GM12878 (cell line): ENCODE measurements around the gene SLC25A47. TPM values are rescaled to one million over a fixed set of nuclear protein-coding genes. Genes with fewer than 3 reads are reported as not detected.

ENCODE experiments used
- ATAC-seq: fragments of 200-7000 bp; cut with Tn5 transposase; 3 replicates; pipeline ENCODE4 v1.9.1; 2020; ENCODE audit warnings: mild to moderate bottlenecking, moderate library complexity
- BruUV-seq: library from RNA; stranded (reverse); fragments of 400-500 nt; replicated peaks from 2 replicates; lab custom pipeline; 2021; lab: Mats Ljungman, UMichigan
- CTCF ChIA-PET: fragments of 300-600 bp; sonication (Branson Sonifier 250); formaldehyde crosslinking; extraction: SDS; loops from one replicate; lab custom pipeline; 2021; ENCODE audit warnings: inconsistent platforms; lab: Yijun Ruan, JAX
- POLR2A ChIA-PET: fragments of 350-600 bp; formaldehyde crosslinking; extraction: SDS; loops from one replicate; lab custom pipeline; 2021; ENCODE audit warnings: inconsistent platforms; lab: Charles Lee
- RAD21 ChIA-PET: fragments of 300-600 bp; sonication (Branson Sonifier 250); formaldehyde crosslinking; loops from one replicate; lab custom pipeline; 2023; ENCODE audit warnings: antibody characterized with exemption; ENCODE audit not compliant: unreplicated experiment; lab: Charles Lee
- SMC1A ChIA-PET: fragments of 300-600 bp; sonication (Branson Sonifier 250); formaldehyde crosslinking; loops from one replicate; lab custom pipeline; 2023; ENCODE audit not compliant: unreplicated experiment, uncharacterized antibody; lab: Charles Lee
- DNase-seq: peaks from one replicate; pipeline ENCODE4 v3.0.0-alpha.2; 2011; ENCODE audit warnings: low read depth, low spot score
- FAIRE-seq: peaks from 3 replicates; lab custom pipeline; 2011; peaks lifted over from hg19 to GRCh38; lab: Jason Lieb, UNC
- H2AFZ ChIP-seq: 2 replicates; pipeline ENCODE4 v1.6.0; 2011; ENCODE audit warnings: low read depth, low read length, control low read depth; ENCODE audit not compliant: control insufficient read depth
- H3K27ac ChIP-seq: 2 replicates; pipeline ENCODE4 v1.5.1; 2011; ENCODE audit warnings: control low read depth; ENCODE audit not compliant: control insufficient read depth, insufficient read depth
- H3K27me3 ChIP-seq, 2 experiments: replicated peaks in 1 of 2; 2 replicates each; pipeline versions ENCODE4 v1.6.0 to v1.6.1; 2011; ENCODE audit warnings: low read length in 1 of 2; ENCODE audit not compliant: control insufficient read depth in 2 of 2, insufficient read depth in 2 of 2
- H3K36me3 ChIP-seq, 2 experiments: 2 replicates each; pipeline ENCODE4 v1.5.1; 2011; ENCODE audit warnings: low read length in 1 of 2; ENCODE audit not compliant: control insufficient read depth in 2 of 2, insufficient read depth in 2 of 2
- H3K4me1 ChIP-seq: 2 replicates; pipeline ENCODE4 v1.6.1; 2011; ENCODE audit warnings: mild to moderate bottlenecking, low read length, moderate library complexity, mixed read lengths; ENCODE audit not compliant: control insufficient read depth, insufficient read depth
- H3K4me2 ChIP-seq: 2 replicates; pipeline ENCODE4 v1.6.0; 2011; ENCODE audit warnings: control low read depth; ENCODE audit not compliant: control insufficient read depth, insufficient read depth
- H3K4me3 ChIP-seq: fragments of 200-600 bp; sonication (generic); 2 replicates; pipeline ENCODE4 v1.5.1; 2016
- H3K79me2 ChIP-seq: 2 replicates; pipeline ENCODE4 v1.6.0; 2011; ENCODE audit warnings: low read length; ENCODE audit not compliant: control insufficient read depth, insufficient read depth
- H3K9ac ChIP-seq: 2 replicates; pipeline ENCODE4 v1.8.0; 2011; ENCODE audit warnings: low read length, control low read depth, mixed read lengths; ENCODE audit not compliant: control insufficient read depth, insufficient read depth
- H3K9me3 ChIP-seq: replicated peaks from 3 replicates; pipeline ENCODE4 v1.5.1; 2011; ENCODE audit warnings: mild to moderate bottlenecking, low read length; ENCODE audit not compliant: control insufficient read depth, insufficient read depth
- H4K20me1 ChIP-seq: 2 replicates; pipeline ENCODE4 v1.6.0; 2011; ENCODE audit not compliant: control insufficient read depth, insufficient read depth
- ATF3 ChIP-seq: IDR thresholded peaks from 2 replicates; pipeline ENCODE4 v1.6.1; 2011; ENCODE audit warnings: low read depth, mild to moderate bottlenecking, low read length, moderate library complexity, borderline replicate concordance; ENCODE audit errors: extremely low read depth
- CEBPZ ChIP-seq: fragments of 150-350 bp; IDR thresholded peaks from 2 replicates; pipeline ENCODE4 v1.6.1; 2016; ENCODE audit warnings: low read depth, low read length
- CHD1 ChIP-seq: IDR thresholded peaks from 2 replicates; pipeline ENCODE4 v1.6.1; 2012; ENCODE audit warnings: low read depth, low read length, improper control_type of control experiment
- E2F4 ChIP-seq: IDR thresholded peaks from 2 replicates; pipeline ENCODE4 v1.6.1; 2012; ENCODE audit warnings: low read depth, low read length, improper control_type of control experiment
- ELK1 ChIP-seq: IDR thresholded peaks from 2 replicates; pipeline ENCODE4 v1.6.1; 2012; ENCODE audit warnings: low read depth, low read length, improper control_type of control experiment
- IKZF1 ChIP-seq: fragments of 450-650 bp; conservative IDR thresholded peaks from 2 replicates; pipeline ENCODE4 v1.6.1; 2017; ENCODE audit warnings: antibody characterized with exemption, mild to moderate bottlenecking
- KDM1A ChIP-seq: fragments of 200-600 bp; sonication (generic); IDR thresholded peaks from 2 replicates; pipeline ENCODE4 v1.6.1; 2016; ENCODE audit warnings: borderline replicate concordance
- LARP7 ChIP-seq: fragments of 450-650 bp; IDR thresholded peaks from 2 replicates; pipeline ENCODE4 v1.6.1; 2017; ENCODE audit warnings: mild to moderate bottlenecking
- MXI1 ChIP-seq: fragments of 150-350 bp; IDR thresholded peaks from 2 replicates; pipeline ENCODE4 v1.6.1; 2011; ENCODE audit warnings: low read depth, mild to moderate bottlenecking, inconsistent platforms, low read length, improper control_type of control experiment
- MYB ChIP-seq: fragments of 150-350 bp; IDR thresholded peaks from 2 replicates; pipeline ENCODE4 v1.6.1; 2014; ENCODE audit warnings: mild to moderate bottlenecking, low read depth, low read length, borderline replicate concordance
- POLR2AphosphoS2 ChIP-seq: IDR thresholded peaks from 2 replicates; pipeline ENCODE4 v1.6.1; 2011; ENCODE audit warnings: low read depth, mild to moderate bottlenecking, low read length, improper control_type of control experiment, moderate library complexity
- SUZ12 ChIP-seq: fragments of 200-600 bp; sonication (generic); IDR thresholded peaks from one replicate; pipeline ENCODE4 v1.6.1; 2018; ENCODE audit warnings: antibody characterized with exemption, mild to moderate bottlenecking; ENCODE audit not compliant: unreplicated experiment
- ZNF687 ChIP-seq: fragments of 450-650 bp; IDR thresholded peaks from 2 replicates; pipeline ENCODE4 v1.6.1; 2017; ENCODE audit warnings: mild to moderate bottlenecking, moderate library complexity
- WGBS: methylation state at CpG from one replicate; pipeline ENCODE4 v1.1.6; 2016; ENCODE audit warnings: low lambda C conversion rate; ENCODE audit not compliant: insufficient replicate concordance, insufficient coverage; ENCODE audit errors: missing lambda C conversion rate; 5-methylcytosine and 5-hydroxymethylcytosine counted together
- in situ Hi-C: fragments of 300-500 bp; cut with MboI; formaldehyde crosslinking; loops from 9 replicates; pipeline ENCODE4 v1.14.3; 2018; ENCODE audit warnings: mixed read lengths
- intact Hi-C: fragments of 100-400 bp; cut with micrococcal nuclease; formaldehyde crosslinking; loops from one replicate; pipeline ENCODE4 v1.14.2; 2022; ENCODE audit not compliant: unreplicated experiment
- polyA plus RNA-seq, 11 experiments: library from polyadenylated mRNA; depleted of rRNA in 4 of 11; unstranded in 6 of 11; stranded (reverse) in 5 of 11; fragments of >200 nt; fragmentation: Nextera tagmentation in 4 of 11; fragmentation: Illumina TruSeq in 1 of 11; extraction: Ambion mirVana in 4 of 11; extraction: Trizol in 1 of 11; gene quantifications; 1 replicate in 1 of 11; 2 replicates in 10 of 11; pipeline versions ENCODE4 v1.2.1 to v1.2.3, GENCODE V29; 2011 to 2016; ENCODE audit warnings: inconsistent platforms in 2 of 11, missing spikeins in 2 of 11, low read depth in 1 of 11
- total RNA-seq, 4 experiments: library from RNA; depleted of rRNA in 3 of 4; stranded (reverse); fragments of >200 nt in 3 of 4; fragmentation: Illumina TruSeq in 1 of 4; extraction: Trizol in 1 of 4; gene quantifications; 2 replicates each; pipeline versions ENCODE4 v1.2.1 to v1.2.3, GENCODE V29; 2013 to 2021

Gene SLC25A47
- total and polyA plus RNA-seq, 10 of the 15 experiments (the other 5 are each of a cell fraction or from before 2014, with no cell fraction given), result 0.14 TPM; not detected in 9

- POLR2A ChIA-PET, result interaction anchor here (0.6 to 1.5 kb wide), 2 partner anchors 9 to 15 kb away, joined by 3 to 5 read pairs; a partner anchor contains a TSS
- intact Hi-C loops, result no loop called here
- SMC1A ChIA-PET, result interaction anchor here (1.3 to 3.0 kb wide), 2 partner anchors 9 to 25 kb away, joined by 3 to 10 read pairs; a partner anchor contains a TSS
- Histone ChIP-seq H3K4me3 (no peak overlapping the region), H3K27me3 (no peaks in the 10 kb centered on the region), H3K9me3 (no peaks in the 10 kb centered on the region), H4K20me1 (no peaks in the 10 kb centered on the region), H3K79me2 (0 out of 2 replicates have a peak, but pooled peaks cover under 1% of the 10 kb centered on the region), H3K27ac (no peak overlapping the region), H3K4me2 (no peak overlapping the region), H3K9ac (no peak overlapping the region), H3K36me3 (peaks cover 8 to 39% of the 10 kb centered on the region in 2 experiments), H3K4me1 (no peaks in the 10 kb centered on the region), H2AFZ (no peak overlapping the region)
- no peak for ATAC-seq
- no peak for DNase-seq
- RAD21 ChIA-PET, result no interaction called here
- BruUV-seq, result no TSS peak
- no peak for TF ChIP-seq ZNF687
- no peak for TF ChIP-seq LARP7
- TF ChIP-seq MXI1, result no peak
- no peak for TF ChIP-seq POLR2AphosphoS2
- TF ChIP-seq E2F4, result no peak
- TF ChIP-seq SUZ12, result no peak
- no peak for TF ChIP-seq CHD1
- TF ChIP-seq ATF3, result no peak
- no peak for TF ChIP-seq KDM1A
- no peak for TF ChIP-seq MYB
- TF ChIP-seq CEBPZ, result no peak
- TF ChIP-seq IKZF1, result no peak
- no peak for TF ChIP-seq ELK1
- WGBS, result 94% methylated on average over 6 of the region's 7 CpGs
- CTCF ChIA-PET, result no interaction called here
- no peak for FAIRE-seq
- in situ Hi-C loops, result no loop called here
These were observed 42.6 kb downstream of the SLC25A47 start for GRCh38 chr14:100365741-100366140.
